ENCODE results near the gene TDRD7.

DNA sequence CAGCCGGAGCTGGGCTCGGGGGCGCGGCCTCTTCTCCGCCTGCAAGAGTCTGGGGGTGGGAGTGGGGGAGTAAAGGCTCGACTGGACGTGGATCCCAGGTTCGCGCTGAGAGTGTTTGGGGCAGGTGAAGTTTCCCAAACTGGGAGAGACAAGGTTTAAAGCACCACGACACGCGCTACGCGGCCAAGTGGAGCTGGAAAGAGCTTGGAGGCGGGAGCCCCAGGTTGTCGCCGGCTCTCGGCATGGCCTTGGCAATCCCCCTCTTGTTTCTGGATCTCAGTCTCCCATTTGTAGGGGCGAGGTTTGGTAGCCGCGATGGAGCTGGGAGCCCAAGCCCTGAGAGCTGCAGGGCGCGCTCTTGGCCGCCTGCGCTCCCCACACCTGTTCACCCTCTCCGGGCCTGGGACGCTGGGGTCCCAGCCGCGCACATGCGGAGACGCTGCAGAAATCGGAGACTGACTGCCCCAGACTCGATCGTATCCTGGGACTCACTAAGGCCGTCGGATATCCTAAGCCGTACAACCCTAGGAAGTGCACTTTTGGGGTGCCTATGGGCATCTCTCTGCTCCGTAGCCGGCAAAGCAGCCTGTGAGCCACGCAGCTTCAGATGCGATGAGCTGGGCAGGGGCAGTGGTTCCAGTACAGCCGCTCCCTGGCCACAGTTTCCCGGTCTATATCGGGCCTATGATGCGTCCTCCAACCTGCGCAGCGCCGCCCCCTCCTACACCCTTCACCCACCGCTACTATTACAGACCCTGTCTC is 90.5 kb downstream of the TDRD7 start:
- TF ChIP-seq GABPA (IDR thresholded peaks at IDR 0.05; ENCODE audit: low read depth) (no peak), POLR2AphosphoS5 (IDR thresholded peaks at IDR 0.05; ENCODE audit: low read depth) (no peak), SPI1 (IDR thresholded peaks at IDR 0.05; ENCODE audit: borderline replicate concordance, low read depth) (no peak)
- TF ChIP-seq, protein P1, sequence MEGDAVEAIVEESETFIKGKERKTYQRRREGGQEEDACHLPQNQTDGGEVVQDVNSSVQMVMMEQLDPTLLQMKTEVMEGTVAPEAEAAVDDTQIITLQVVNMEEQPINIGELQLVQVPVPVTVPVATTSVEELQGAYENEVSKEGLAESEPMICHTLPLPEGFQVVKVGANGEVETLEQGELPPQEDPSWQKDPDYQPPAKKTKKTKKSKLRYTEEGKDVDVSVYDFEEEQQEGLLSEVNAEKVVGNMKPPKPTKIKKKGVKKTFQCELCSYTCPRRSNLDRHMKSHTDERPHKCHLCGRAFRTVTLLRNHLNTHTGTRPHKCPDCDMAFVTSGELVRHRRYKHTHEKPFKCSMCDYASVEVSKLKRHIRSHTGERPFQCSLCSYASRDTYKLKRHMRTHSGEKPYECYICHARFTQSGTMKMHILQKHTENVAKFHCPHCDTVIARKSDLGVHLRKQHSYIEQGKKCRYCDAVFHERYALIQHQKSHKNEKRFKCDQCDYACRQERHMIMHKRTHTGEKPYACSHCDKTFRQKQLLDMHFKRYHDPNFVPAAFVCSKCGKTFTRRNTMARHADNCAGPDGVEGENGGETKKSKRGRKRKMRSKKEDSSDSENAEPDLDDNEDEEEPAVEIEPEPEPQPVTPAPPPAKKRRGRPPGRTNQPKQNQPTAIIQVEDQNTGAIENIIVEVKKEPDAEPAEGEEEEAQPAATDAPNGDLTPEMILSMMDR (IDR thresholded peaks at IDR 0.05; ENCODE audit: insufficient read depth, low read length): no peak
- TF ChIP-seq, protein P2, sequence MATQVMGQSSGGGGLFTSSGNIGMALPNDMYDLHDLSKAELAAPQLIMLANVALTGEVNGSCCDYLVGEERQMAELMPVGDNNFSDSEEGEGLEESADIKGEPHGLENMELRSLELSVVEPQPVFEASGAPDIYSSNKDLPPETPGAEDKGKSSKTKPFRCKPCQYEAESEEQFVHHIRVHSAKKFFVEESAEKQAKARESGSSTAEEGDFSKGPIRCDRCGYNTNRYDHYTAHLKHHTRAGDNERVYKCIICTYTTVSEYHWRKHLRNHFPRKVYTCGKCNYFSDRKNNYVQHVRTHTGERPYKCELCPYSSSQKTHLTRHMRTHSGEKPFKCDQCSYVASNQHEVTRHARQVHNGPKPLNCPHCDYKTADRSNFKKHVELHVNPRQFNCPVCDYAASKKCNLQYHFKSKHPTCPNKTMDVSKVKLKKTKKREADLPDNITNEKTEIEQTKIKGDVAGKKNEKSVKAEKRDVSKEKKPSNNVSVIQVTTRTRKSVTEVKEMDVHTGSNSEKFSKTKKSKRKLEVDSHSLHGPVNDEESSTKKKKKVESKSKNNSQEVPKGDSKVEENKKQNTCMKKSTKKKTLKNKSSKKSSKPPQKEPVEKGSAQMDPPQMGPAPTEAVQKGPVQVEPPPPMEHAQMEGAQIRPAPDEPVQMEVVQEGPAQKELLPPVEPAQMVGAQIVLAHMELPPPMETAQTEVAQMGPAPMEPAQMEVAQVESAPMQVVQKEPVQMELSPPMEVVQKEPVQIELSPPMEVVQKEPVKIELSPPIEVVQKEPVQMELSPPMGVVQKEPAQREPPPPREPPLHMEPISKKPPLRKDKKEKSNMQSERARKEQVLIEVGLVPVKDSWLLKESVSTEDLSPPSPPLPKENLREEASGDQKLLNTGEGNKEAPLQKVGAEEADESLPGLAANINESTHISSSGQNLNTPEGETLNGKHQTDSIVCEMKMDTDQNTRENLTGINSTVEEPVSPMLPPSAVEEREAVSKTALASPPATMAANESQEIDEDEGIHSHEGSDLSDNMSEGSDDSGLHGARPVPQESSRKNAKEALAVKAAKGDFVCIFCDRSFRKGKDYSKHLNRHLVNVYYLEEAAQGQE (IDR thresholded peaks at IDR 0.05; ENCODE audit: insufficient replicate concordance, low read depth): no peak

All from HL-60 (cell line).